ENCODE measurements around the gene MNS1.
"Not testable (repeated sequence)": the region's sequence is repeated elsewhere in the genome, so short reads cannot be mapped to it uniquely, and the experiment has no call there.

MNS1 gene, protein sequence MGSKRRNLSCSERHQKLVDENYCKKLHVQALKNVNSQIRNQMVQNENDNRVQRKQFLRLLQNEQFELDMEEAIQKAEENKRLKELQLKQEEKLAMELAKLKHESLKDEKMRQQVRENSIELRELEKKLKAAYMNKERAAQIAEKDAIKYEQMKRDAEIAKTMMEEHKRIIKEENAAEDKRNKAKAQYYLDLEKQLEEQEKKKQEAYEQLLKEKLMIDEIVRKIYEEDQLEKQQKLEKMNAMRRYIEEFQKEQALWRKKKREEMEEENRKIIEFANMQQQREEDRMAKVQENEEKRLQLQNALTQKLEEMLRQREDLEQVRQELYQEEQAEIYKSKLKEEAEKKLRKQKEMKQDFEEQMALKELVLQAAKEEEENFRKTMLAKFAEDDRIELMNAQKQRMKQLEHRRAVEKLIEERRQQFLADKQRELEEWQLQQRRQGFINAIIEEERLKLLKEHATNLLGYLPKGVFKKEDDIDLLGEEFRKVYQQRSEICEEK

GRCh38 chr15:56464893-56465520 is at the start of gene MNS1:
Gene MNS1 (minus strand): TSS chr15:56465137. CDS start chr15:56464972, 165 bp downstream.
- peak; percentile 32 for DNase-seq (ENCODE audit: low read depth)

GRCh38 chr15:56496635-56497034 is 31.7 kb upstream of the MNS1 start:
- DNase-seq (ENCODE audit: low read depth): no peak

DNA sequence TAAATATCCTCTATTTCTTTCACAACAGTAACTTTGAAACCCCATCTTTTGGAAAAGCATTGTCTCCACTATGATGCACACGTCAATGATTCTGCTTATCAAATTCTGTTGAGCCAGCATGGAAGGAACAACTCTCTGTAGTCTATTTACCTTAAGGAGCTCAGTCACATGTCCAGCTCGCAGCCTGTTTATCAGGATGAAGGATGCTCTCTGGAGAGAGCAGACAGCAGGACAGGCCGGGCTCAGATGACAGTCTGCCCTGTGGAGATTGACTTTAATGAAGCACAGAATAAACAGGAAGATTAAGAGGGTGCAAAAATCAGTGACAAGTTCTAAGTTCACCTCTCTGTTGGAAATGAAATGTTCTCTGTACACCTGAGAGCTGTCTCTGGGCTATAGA is 30.6 kb upstream of the MNS1 start:
- no peak for DNase-seq (ENCODE audit: low read depth)

DNA sequence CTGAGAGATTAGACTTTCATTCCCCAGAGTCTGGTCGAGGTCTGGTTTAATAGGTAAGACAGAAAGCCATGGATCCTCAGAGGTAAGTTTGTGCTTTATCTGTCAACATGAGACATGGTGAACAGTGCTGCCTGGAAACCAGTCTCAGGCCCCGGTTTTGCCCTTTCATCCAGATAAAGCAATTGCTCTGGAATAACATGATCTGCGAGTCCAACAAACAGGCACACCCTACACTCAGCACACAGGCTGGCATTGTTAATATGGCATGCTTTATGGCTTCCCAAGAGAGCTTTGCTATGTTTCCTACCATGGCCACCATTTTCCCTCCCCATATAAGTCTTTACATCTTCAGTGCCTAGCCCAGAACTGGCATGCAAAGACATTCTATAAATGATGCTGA is 30.1 kb upstream of the MNS1 start:
- DNase-seq (ENCODE audit: low read depth): no peak

DNA sequence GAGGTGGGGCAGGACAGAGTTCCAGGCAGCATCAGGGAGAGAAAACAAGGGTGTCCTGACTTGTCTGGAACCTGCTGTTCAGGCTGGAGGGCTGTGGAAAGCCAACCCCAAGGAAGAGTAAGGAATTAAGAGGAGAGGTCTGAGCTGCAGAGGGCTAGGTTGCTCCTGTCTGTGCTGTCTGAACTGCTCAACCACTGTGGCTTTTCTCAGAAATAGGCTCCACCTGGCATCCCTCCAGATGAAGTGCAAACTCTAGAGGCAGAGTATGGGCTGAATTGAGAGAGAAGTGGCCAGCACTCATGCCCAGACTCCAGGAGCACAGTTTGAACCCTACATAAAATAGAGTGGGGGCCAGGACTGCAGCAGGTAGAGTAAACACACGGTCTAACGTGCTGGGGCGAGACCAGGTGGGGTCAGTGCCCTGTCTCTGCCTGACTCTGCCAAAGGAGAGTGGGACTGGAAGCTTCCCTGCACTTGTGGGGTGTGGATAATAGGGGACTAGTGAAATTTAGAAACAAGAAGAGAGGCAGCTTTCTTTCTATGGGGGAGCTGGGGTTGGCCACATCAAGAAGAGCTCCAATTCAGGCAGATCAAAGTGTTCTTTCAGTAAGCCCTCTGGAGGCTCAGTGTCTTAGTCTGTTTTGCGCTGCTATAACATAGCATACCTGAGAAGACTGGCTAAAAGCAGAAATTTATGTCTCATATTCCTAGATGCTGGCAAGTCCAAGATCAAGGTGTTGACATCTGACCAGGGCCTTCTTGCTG is 28.0 kb upstream of the MNS1 start:
- DNase-seq (ENCODE audit: low read depth): no peak

DNA sequence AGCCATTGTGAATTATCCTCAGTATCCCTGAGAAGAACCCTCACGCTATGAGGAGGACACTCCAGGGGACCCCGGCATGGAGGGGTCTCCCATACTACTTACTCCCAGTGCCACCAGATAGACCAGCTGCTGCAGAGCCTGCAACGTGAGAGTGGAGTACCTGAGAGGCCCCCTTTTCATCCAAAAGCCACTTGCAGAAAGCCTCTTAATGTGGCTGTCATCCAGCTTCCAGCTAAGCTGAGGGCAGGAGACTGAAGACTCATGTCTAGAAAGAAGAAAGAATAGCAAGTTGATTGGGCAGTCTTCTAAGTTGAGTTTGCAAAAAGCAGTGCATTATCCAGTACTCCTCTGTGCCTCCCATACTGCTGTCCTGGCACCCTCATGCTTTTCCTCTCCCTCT is 27.3 kb upstream of the MNS1 start:
- DNase-seq (ENCODE audit: low read depth): no peak

DNA sequence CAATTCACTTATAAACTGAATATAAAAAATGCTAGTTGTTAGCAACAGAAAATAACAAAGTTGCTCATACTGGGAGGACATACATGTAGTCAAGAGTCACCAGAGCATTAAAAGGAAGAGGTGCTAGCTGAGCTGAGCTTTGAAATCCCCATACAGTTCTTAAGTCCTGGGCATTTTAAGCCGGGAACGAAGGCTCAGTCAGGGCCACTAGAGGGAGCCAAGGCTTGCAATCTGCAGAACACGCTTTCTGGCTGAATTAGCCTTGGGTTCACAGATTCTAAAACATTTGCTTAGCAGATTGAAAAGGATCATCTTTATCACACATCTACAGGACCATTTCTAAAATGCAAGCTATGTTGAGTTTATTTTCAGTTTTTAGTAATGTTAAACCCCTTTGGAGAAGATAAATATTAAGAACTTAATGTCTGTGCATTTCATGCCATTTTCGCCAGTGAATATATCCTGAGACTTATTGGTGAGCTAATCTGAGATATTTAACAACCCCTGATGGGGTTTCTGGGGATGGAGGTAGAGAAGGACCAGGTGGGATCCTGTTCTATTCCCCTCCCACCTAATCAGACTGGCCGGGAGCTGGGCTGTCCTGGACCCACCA is 26.3 kb upstream of the MNS1 start:
- DNase-seq (ENCODE audit: low read depth): peak; percentile 20

- DNase-seq (ENCODE audit: low read depth): no peak
These were observed 25.5 kb upstream of the MNS1 start for GRCh38 chr15:56490461-56490860.

DNA sequence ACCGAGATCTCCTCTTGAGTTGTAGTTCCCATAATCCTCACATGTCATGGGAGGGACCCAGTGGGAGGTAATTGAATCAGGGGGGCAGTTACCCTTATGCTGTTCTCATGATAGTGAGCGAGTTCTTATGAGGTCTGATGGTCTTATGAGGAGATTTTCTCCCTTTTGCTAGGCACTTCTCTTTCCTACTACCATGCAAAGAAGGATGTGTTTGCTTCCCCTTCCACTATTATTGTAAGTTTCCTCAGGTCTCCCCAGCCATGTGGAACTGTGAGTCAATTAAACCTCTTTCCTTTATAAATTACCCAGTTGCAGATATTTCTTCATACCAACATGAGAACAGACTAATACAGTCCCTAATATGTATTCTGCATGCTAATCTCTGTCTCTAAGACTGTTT is 21.3 kb upstream of the MNS1 start:
- DNase-seq (ENCODE audit: low read depth): not testable (repeated sequence)

GRCh38 chr15:56485426-56485825 is 20.5 kb upstream of the MNS1 start:
- not testable (repeated sequence) for DNase-seq (ENCODE audit: low read depth)

- no peak for DNase-seq (ENCODE audit: low read depth)
These were observed 19.4 kb upstream of the MNS1 start for GRCh38 chr15:56484287-56484686.

- DNase-seq (ENCODE audit: low read depth): no peak
These were observed 10.4 kb upstream of the MNS1 start for GRCh38 chr15:56475351-56475750.

DNA sequence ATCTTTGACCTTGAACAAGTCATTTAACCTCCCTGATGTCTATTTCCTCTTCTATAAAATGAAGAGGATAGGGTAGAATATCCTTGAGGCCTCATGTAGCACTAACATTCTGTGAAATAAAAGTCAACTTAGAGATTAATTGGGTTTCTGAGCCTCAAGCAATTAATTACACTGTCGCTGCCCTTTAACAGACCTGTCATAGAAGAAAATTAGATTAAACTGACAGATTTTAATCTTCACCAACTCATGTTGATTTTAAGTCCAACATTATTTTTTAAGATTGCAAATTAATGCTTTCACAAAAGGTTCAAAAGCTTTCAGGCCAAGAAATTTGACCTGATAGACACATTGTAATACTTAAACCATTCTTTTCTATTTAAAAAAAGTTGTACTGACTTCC is 8.1 kb upstream of the MNS1 start:
- DNase-seq (ENCODE audit: low read depth): no peak

DNA sequence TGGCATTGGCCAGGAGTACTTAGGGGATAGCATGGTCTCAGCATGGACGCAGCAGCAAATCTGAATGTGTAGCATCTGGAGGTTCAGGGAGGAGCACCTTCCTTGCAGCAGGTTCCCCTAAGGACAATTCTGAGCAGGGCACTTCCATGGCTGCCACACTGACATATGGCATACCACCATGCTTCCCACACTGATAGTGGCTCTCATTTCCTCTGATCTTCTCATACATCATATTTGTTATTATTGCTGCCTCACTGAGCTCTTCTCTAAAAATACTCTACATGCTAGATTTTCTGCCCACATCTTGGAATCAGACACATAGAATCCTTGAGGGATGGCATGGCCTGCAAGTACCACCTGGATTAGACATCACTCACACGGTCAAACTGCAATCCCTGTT is 7.3 kb upstream of the MNS1 start:
- DNase-seq (ENCODE audit: low read depth): no peak

GRCh38 chr15:56471440-56472069 is 6.6 kb upstream of the MNS1 start:
- DNase-seq (ENCODE audit: low read depth): no peak

- no peak for DNase-seq (ENCODE audit: low read depth)
These were observed 4.5 kb upstream of the MNS1 start for GRCh38 chr15:56469483-56469882.

- no peak for DNase-seq (ENCODE audit: low read depth)
These were observed 3.5 kb upstream of the MNS1 start for GRCh38 chr15:56468401-56468800.

GRCh38 chr15:56467616-56468015 is 2.7 kb upstream of the MNS1 start:
- no peak for DNase-seq (ENCODE audit: low read depth)

DNA sequence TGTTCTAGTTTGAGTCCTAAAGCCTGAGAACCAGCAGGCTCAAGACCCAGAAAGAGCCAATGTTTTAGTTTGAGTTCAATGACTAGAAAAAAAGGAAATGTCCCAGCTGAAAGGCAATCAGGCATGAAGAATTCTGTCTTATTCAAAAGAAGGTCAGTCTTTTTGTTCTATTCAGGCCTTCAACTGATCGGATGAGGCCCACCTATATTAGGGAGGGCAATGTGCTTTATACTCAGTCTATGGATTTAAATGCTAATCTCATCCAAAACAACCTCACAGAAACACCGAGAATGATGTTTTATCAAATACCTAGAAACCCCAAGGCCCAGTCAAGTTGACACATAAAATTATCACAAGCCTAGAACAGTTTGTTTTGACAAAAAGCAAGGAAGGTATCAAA is 4.0 kb downstream of the MNS1 start:
- DNase-seq (ENCODE audit: low read depth): no peak

DNA sequence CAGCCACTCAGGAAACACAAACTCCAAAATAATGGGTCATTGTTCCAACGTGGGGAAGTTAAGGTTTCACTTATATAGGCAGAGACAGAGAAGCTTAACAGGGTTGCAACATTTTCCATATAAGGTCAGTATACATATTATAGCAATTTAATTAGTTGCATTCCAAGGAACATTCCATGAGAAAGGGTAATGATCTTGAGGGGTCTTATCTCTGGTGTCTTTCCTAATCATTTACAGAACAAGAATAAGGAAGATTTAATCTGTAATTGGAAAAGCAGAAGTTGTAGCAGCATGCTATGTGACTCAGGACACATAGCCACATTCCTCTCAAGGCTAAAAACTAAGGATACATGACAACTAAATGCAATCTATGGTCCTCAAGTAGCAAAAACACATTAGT is 4.9 kb downstream of the MNS1 start:
- DNase-seq (ENCODE audit: low read depth): no peak

DNA sequence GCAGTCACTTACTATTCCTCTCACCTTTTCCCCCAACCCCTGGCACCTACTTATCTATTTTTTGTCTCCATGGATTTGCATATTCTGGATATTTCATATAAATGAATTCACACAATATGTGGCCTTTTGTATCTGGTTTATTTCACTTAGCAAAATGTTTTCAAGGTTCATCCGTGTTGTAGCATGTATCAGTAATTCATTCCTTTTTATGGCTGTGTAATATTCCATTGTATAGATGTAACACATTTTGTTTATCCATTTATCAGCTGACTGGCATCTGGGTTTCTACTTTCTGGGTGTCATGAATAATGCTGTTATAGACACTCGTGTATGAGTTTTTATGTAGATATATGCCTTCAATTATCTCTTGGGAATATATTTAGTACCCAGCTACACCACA is 5.8 kb downstream of the MNS1 start:
- DNase-seq (ENCODE audit: low read depth): no peak

DNA sequence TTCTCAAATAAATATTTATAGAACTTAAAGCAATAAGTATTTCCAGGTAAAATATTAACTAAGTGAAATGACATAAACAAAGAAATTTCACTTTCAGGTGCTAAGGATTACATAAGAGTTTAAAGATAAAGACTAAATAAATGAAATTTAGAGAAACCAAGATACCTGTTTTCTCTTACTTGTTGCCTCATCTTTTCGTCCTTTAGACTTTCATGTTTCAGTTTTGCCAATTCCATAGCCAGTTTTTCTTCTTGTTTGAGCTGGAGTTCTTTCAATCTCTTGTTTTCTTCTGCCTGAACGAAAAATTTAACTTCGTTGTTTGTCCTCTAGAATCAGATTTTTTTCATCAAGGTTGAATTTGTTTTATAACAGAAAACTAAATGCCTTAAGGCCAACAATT is 8.7 kb downstream of the MNS1 start:
- no peak for DNase-seq (ENCODE audit: low read depth)
